Central memory CD8-positive, alpha-beta T cell (primary cell): ENCODE data around the gene CLEC20A.

Experiments used
- ATAC-seq: fragments of 150-1000 bp; cut with Tn5 transposase; replicated peaks from 2 replicates; pipeline ENCODE4 v1.10.0; 2022; ENCODE audit warnings: mild to moderate bottlenecking, moderate FRiP score, moderate number of reproducible peaks; ENCODE audit not compliant: poor library complexity, severe bottlenecking; ENCODE audit errors: extremely low read depth
- DNase-seq, 2 donors: peaks; one replicate each; pipeline ENCODE4 v3.0.0; 2021; ENCODE audit warnings: low spot score in 2 of 2
- H3K27ac Mint-ChIP-seq: one replicate; pipeline ENCODE4 v1.8.0; 2022; ENCODE audit warnings: low read depth, mild to moderate bottlenecking, moderate library complexity, mixed read lengths
- H3K27me3 Mint-ChIP-seq: one replicate; pipeline ENCODE4 v1.8.0; 2022; ENCODE audit warnings: mixed read lengths
- H3K36me3 Mint-ChIP-seq: one replicate; pipeline ENCODE4 v1.8.0; 2022; ENCODE audit warnings: mild to moderate bottlenecking, moderate library complexity, mixed read lengths; ENCODE audit not compliant: insufficient read depth
- H3K4me1 Mint-ChIP-seq: one replicate; pipeline ENCODE4 v1.8.0; 2022; ENCODE audit warnings: mixed read lengths
- H3K4me3 Mint-ChIP-seq: one replicate; pipeline ENCODE4 v1.8.0; 2022; ENCODE audit warnings: mild to moderate bottlenecking, moderate library complexity, mixed read lengths
- H3K9me3 Mint-ChIP-seq: one replicate; pipeline ENCODE4 v1.8.0; 2022; ENCODE audit warnings: mixed read lengths

CLEC20A gene

GRCh38 chr1:178496410-178497135 is at the start of gene CLEC20A:
Gene CLEC20A (minus strand): TSS chr1:178496964. CDS start chr1:178496939, 25 bp downstream.
- DNase-seq (no peak), ATAC-seq (no peak)
- Mint-ChIP-seq H3K36me3 (no peaks in the 10 kb centered on the region), H3K4me1 (no peaks in the 10 kb centered on the region), H3K27me3 (peaks cover 4% of the 10 kb centered on the region), H3K4me3 (no peak within 1 kb of the TSS), H3K9me3 (no peaks in the 10 kb centered on the region), H3K27ac (no peak within 1 kb of the TSS)

DNA sequence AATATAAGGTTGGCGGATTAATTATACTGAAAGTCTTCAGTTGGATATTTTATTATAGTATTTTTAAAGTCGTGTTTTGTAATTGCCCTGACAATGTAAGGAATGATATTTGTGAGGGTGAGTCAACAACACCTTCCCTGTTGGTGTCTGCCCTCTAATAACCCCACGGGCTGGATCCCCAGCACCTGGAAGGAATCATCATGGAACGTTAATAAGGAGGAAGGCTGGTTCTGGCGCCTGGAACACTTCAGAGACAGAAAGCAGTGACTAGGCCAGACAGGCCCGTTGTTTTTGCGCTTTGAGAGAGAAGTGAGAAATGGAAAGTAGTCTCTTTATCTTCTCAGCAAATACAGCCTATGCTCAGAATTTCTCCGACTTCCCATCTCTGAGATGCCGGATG is 47.8 kb upstream of the CLEC20A start:
- DNase-seq (no peak), ATAC-seq (no peak)
- Mint-ChIP-seq H3K4me3 (no peak overlapping the region), H3K9me3 (no peaks in the 10 kb centered on the region), H3K4me1 (no peaks in the 10 kb centered on the region), H3K27me3 (no peaks in the 10 kb centered on the region), H3K36me3 (peaks cover 5% of the 10 kb centered on the region), H3K27ac (no peak overlapping the region)

- no peak overlapping the region for H3K27ac Mint-ChIP-seq
- H3K4me1 Mint-ChIP-seq, result no peaks in the 10 kb centered on the region
- H3K36me3 Mint-ChIP-seq, result peaks cover 5% of the 10 kb centered on the region
- H3K9me3 Mint-ChIP-seq, result no peaks in the 10 kb centered on the region
- peak overlapping the region; percentile 87 for H3K4me3 Mint-ChIP-seq
- no peak for ATAC-seq
- DNase-seq, result no peak
- H3K27me3 Mint-ChIP-seq, result peaks cover 1% of the 10 kb centered on the region
Observed at GRCh38 chr1:178543290-178543607, 46.5 kb upstream of the CLEC20A start.

- Mint-ChIP-seq H3K9me3 (no peaks in the 10 kb centered on the region), H3K27ac (peak overlapping the region; percentile 76), H3K4me3 (peak overlapping the region; percentile 87), H3K4me1 (no peaks in the 10 kb centered on the region), H3K27me3 (peaks cover 7% of the 10 kb centered on the region), H3K36me3 (peaks cover 5% of the 10 kb centered on the region)
- ATAC-seq, result peak; percentile 79
- DNase-seq, result peak; percentile 80 to 93
Observed at GRCh38 chr1:178542554-178543289, 46.0 kb upstream of the CLEC20A start.

DNA sequence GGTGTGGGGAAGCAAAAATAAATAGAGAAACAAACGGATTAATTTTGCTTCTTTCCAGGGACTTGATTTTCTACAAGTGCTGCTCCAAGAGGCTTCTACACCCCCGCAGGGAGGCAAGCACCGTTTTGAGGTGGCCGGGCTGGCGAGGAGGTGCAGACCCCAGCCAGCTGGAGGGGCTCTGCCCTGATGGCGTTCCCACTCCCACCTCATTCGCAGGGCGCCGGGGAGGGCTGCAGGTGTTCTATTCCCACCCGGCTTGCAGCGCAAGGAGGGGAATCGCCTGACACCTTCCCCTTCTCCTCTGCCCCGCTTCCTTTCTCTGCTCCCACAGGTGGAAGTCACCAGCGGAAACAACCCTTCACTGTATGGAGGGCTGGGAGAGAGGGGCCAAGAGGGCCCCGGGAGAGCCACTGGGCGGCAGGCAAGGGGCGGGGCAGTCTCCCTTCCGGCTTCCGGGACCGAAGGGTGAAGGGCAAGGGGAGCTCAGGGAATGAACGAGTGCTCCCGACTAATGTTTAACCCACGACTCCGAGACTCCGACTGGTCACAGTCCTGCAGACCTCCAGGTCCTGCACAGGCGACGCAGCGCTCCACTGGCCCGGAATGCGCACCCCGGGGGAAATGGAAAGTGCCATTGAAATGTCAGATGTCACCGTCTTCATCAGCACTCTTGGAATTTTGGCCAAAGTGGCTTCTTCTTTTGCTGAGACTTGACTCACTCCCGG is 45.2 kb upstream of the CLEC20A start:
- Mint-ChIP-seq H3K36me3 (peaks cover 5% of the 10 kb centered on the region), H3K27ac (peak overlapping the region; percentile 76), H3K27me3 (peaks cover 10% of the 10 kb centered on the region), H3K4me3 (peak overlapping the region; percentile 87), H3K4me1 (no peaks in the 10 kb centered on the region), H3K9me3 (no peaks in the 10 kb centered on the region)
- ATAC-seq, result peak; percentile 46
- no peak for DNase-seq

DNA sequence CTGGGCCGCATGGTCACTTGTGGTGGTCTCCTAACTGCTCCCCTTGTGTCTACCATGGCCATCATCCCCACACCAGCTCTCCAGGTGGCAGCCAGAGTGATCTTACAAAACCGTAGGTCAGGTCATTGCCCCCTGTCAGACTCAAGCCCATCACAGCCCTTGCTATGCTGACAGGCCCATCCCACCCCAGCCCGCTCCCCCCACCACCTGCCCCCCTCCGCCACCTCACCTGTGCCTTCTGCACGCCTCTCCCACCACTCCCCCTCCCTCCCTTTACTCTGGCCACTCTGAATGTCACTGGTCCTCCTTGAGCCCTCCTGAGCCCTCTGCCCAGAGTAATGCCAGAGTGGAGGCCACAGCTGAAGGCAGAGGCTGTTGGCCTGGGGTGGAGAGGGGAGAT is 44.6 kb upstream of the CLEC20A start:
- H3K27me3 Mint-ChIP-seq, result peaks cover 10% of the 10 kb centered on the region
- no peak for ATAC-seq
- H3K27ac Mint-ChIP-seq, result no peak overlapping the region

DNA sequence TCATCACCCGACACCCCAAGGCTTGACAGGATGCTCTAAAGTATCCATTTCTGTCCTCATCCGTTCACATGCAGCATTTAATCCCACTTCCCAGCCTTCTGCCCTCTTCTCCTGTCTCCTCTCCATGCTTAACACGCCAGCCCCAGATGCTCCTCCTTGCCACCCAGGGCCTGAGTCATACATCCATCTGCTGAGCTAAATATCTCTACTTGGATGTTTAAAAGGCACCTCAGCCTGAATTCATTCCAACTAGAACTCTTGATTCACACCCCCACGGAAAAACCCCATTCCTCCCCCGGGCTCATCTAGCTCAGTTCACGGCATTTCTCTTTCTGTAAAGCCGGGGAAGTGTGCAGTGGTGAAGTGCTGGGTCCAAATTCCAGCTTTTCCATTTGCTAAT is 43.9 kb upstream of the CLEC20A start:
- Mint-ChIP-seq H3K4me3 (peak overlapping the region; percentile 87), H3K9me3 (no peaks in the 10 kb centered on the region), H3K4me1 (no peaks in the 10 kb centered on the region), H3K27ac (no peak overlapping the region), H3K27me3 (peaks cover 10% of the 10 kb centered on the region), H3K36me3 (peaks cover 2% of the 10 kb centered on the region)
- ATAC-seq (no peak), DNase-seq (no peak)

More for the DNA sequence above, 44.6 kb upstream of the CLEC20A start:
- DNase-seq, result no peak
- Mint-ChIP-seq H3K9me3 (no peaks in the 10 kb centered on the region), H3K36me3 (peaks cover 5% of the 10 kb centered on the region), H3K4me3 (peak overlapping the region; percentile 87), H3K4me1 (no peaks in the 10 kb centered on the region)

GRCh38 chr1:178540204-178540603 is 43.4 kb upstream of the CLEC20A start:
- Mint-ChIP-seq H3K4me3 (no peak overlapping the region), H3K36me3 (no peaks in the 10 kb centered on the region), H3K27ac (no peak overlapping the region), H3K27me3 (peaks cover 10% of the 10 kb centered on the region), H3K4me1 (no peaks in the 10 kb centered on the region), H3K9me3 (no peaks in the 10 kb centered on the region)
- no peak for ATAC-seq
- no peak for DNase-seq

GRCh38 chr1:178539291-178539690 is 42.5 kb upstream of the CLEC20A start:
- DNase-seq (no peak), ATAC-seq (no peak)
- peaks cover 10% of the 10 kb centered on the region for H3K27me3 Mint-ChIP-seq
- no peaks in the 10 kb centered on the region for H3K4me1 Mint-ChIP-seq
- no peaks in the 10 kb centered on the region for H3K9me3 Mint-ChIP-seq
- H3K36me3 Mint-ChIP-seq, result no peaks in the 10 kb centered on the region
- no peak overlapping the region for H3K4me3 Mint-ChIP-seq
- H3K27ac Mint-ChIP-seq, result no peak overlapping the region

DNA sequence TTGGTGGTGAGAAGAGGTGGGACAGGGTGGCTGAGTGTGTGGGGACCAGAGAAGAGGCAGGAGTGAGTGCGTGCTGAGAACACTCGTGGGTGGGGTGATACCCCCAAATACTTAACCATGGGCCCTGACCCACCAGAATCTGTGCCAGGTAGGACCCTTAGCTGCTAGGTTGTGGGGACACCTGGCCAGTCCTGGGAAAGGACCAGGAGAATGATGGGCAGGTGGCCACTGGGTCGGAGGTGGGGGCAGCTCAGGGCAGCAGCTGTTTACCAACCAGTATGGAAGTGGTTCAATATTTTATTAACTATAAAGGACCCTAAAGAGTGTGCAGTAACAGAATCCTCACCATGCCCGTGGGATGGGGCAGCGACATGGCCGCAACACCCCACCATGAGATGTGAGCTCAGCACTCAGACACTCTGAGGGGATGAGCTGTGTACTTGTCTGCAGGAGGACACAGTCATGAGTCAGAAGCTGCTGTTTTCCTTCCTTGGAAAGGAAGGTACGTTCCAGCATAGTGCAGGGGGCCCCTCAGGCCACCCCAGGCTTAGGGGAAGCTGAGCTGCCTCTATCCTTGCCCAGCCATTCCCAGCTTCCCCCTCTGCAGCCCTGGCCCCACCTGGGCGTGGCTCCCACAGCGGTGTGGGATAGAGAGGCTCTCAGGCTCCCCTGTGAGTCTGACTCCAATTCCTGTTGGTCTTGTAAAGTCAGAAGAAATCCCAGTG is 41.6 kb upstream of the CLEC20A start:
- DNase-seq (no peak), ATAC-seq (no peak)
- Mint-ChIP-seq H3K36me3 (no peaks in the 10 kb centered on the region), H3K4me1 (no peaks in the 10 kb centered on the region), H3K27ac (no peak overlapping the region), H3K4me3 (no peak overlapping the region), H3K27me3 (peaks cover 10% of the 10 kb centered on the region), H3K9me3 (no peaks in the 10 kb centered on the region)

- peaks cover 10% of the 10 kb centered on the region for H3K27me3 Mint-ChIP-seq
- H3K4me1 Mint-ChIP-seq, result peaks cover under 1% of the 10 kb centered on the region
- DNase-seq, result no peak
- no peak for ATAC-seq
- H3K9me3 Mint-ChIP-seq, result no peaks in the 10 kb centered on the region
- H3K36me3 Mint-ChIP-seq, result no peaks in the 10 kb centered on the region
- H3K27ac Mint-ChIP-seq, result no peak overlapping the region
- H3K4me3 Mint-ChIP-seq, result no peak overlapping the region
Observed at GRCh38 chr1:178537382-178538090, 40.8 kb upstream of the CLEC20A start.

GRCh38 chr1:178536844-178537371 is 40.1 kb upstream of the CLEC20A start:
- H3K4me1 Mint-ChIP-seq, result peaks cover 6% of the 10 kb centered on the region
- no peak for DNase-seq
- H3K4me3 Mint-ChIP-seq, result no peak overlapping the region
- no peaks in the 10 kb centered on the region for H3K36me3 Mint-ChIP-seq
- no peaks in the 10 kb centered on the region for H3K9me3 Mint-ChIP-seq
- H3K27ac Mint-ChIP-seq, result no peak overlapping the region
- no peak for ATAC-seq
- peaks cover 10% of the 10 kb centered on the region for H3K27me3 Mint-ChIP-seq
